ENCODE data around the gene CLMP. TPM values are rescaled to one million over a fixed set of nuclear protein-coding genes. Genes with fewer than 3 reads are reported as not detected.

Gene CLMP
- total RNA-seq, 2 donors from 2014 or later = 0.66 to 0.67 TPM

Other genes with a start within 250 kb of the CLMP start
- not detected for gene BSX, start 213.4 kb downstream of the CLMP start, total RNA-seq
- 1,000 to 10,000 TPM; 1,670 to 3,247 TPM for gene HSPA8, start 133.1 kb downstream of the CLMP start, total RNA-seq
- 10 to 100 TPM; 41.7 to 78.3 TPM for gene GRAMD1B, start 235.0 kb upstream of the CLMP start, total RNA-seq